ENCODE results near the gene NTSR1.

GRCh38 chr20:62718546-62718945 is 9.9 kb downstream of the NTSR1 start:
- no peak for TF ChIP-seq POLR2A (IDR thresholded peaks at IDR 0.05)
- TF ChIP-seq CTCF (IDR thresholded peaks at IDR 0.05): no peak
